Endothelial cell of umbilical vein (primary cell): Measurements from ENCODE around the gene ATP6V0E2. TPM values are rescaled to one million over a fixed set of nuclear protein-coding genes. Genes with fewer than 3 reads are reported as not detected.

ENCODE experiments used
- BruUV-seq: library from RNA; stranded (reverse); fragments of 400-500 nt; replicated peaks from 2 replicates; lab custom pipeline; 2021; lab: Mats Ljungman, UMichigan
- CTCF ChIA-PET: fragments of 300-600, 350-600 bp; sonication (Branson Sonifier 250); formaldehyde crosslinking; loops from one replicate; lab custom pipeline; 2021; ENCODE audit warnings: antibody characterized with exemption, inconsistent platforms; lab: Charles Lee
- POLR2A ChIA-PET: fragments of 300-600, 350-600 bp; sonication (Branson Sonifier 250); formaldehyde crosslinking; loops from one replicate; lab custom pipeline; 2021; ENCODE audit warnings: antibody characterized with exemption, inconsistent platforms; lab: Charles Lee
- DNase-seq: peaks from one replicate; pipeline ENCODE4 v3.0.0-alpha.2; 2011; ENCODE audit warnings: low read depth, low spot score
- FAIRE-seq: peaks from 2 replicates; lab custom pipeline; 2011; peaks lifted over from hg19 to GRCh38; lab: Jason Lieb, UNC
- H2AFZ ChIP-seq: 2 replicates; pipeline ENCODE4 v1.6.0; 2012; ENCODE audit warnings: low read depth, low read length, control low read depth, inconsistent platforms
- H3K27ac ChIP-seq: 2 replicates; pipeline ENCODE4 v1.5.1; 2011; ENCODE audit warnings: low read depth, mild to moderate bottlenecking, control low read depth, low read length, moderate library complexity; ENCODE audit not compliant: insufficient read depth
- H3K27me3 ChIP-seq, 2 experiments: 2 replicates each; pipeline versions ENCODE4 v1.6.0 to v1.6.1; 2011; ENCODE audit warnings: low read length in 2 of 2, mixed read lengths in 1 of 2; ENCODE audit not compliant: control insufficient read depth in 2 of 2, insufficient read depth in 2 of 2
- H3K36me3 ChIP-seq, 2 experiments: 2 replicates in 1 of 2; 3 replicates in 1 of 2; pipeline ENCODE4 v1.5.1; 2011; ENCODE audit warnings: low read length in 2 of 2, mild to moderate bottlenecking in 1 of 2, moderate library complexity in 1 of 2; ENCODE audit not compliant: control insufficient read depth in 2 of 2, insufficient read depth in 2 of 2; ENCODE audit errors: extremely low read depth in 1 of 2
- H3K4me1 ChIP-seq: 3 replicates; pipeline ENCODE4 v1.5.1; 2011; ENCODE audit warnings: mild to moderate bottlenecking, low read length; ENCODE audit not compliant: control insufficient read depth, insufficient read depth; ENCODE audit errors: extremely low read depth
- H3K4me2 ChIP-seq: 2 replicates; pipeline ENCODE4 v1.6.1; 2011; ENCODE audit warnings: low read length, control low read depth, mixed read lengths; ENCODE audit not compliant: insufficient read depth
- H3K4me3 ChIP-seq, 3 experiments: fragments of 200-600 bp in 1 of 3; sonication (generic), shearing (Covaris generic) in 1 of 3; replicated peaks in 1 of 3; 2 replicates each; pipeline ENCODE4 v1.5.1; 2011 to 2016; ENCODE audit warnings: control low read depth in 3 of 3, low read length in 3 of 3, mild to moderate bottlenecking in 2 of 3, inconsistent platforms in 1 of 3, low read depth in 1 of 3, moderate library complexity in 1 of 3; ENCODE audit not compliant: insufficient read depth in 1 of 3
- H3K79me2 ChIP-seq: 2 replicates; pipeline ENCODE4 v1.6.0; 2012; ENCODE audit warnings: low read length, inconsistent platforms; ENCODE audit not compliant: control insufficient read depth, insufficient read depth
- H3K9ac ChIP-seq: replicated peaks from 2 replicates; pipeline ENCODE3; 2011; ENCODE audit warnings: low read length, control low read depth; ENCODE audit not compliant: insufficient read depth; ENCODE audit errors: extremely low read depth
- H3K9me1 ChIP-seq: replicated peaks from 3 replicates; pipeline ENCODE4 v1.6.0; 2011; ENCODE audit warnings: mild to moderate bottlenecking, low read length; ENCODE audit not compliant: control insufficient read depth, insufficient read depth; ENCODE audit errors: extremely low read depth
- H3K9me3 ChIP-seq: replicated peaks from 2 replicates; pipeline ENCODE4 v1.5.1; 2012; ENCODE audit warnings: low read length, inconsistent platforms; ENCODE audit not compliant: control insufficient read depth, insufficient read depth
- H4K20me1 ChIP-seq: replicated peaks from 2 replicates; pipeline ENCODE3; 2011; ENCODE audit warnings: mild to moderate bottlenecking, low read length; ENCODE audit not compliant: control insufficient read depth, insufficient read depth; ENCODE audit errors: extremely low read depth
- EZH2 ChIP-seq: IDR thresholded peaks from 2 replicates; pipeline ENCODE4 v1.6.1; 2012; ENCODE audit warnings: borderline replicate concordance, low read depth, mild to moderate bottlenecking, moderate library complexity, low read length, inconsistent platforms; ENCODE audit not compliant: severe bottlenecking
- FOS ChIP-seq: IDR thresholded peaks from 2 replicates; pipeline ENCODE4 v1.6.1; 2011; ENCODE audit warnings: mild to moderate bottlenecking, low read length, moderate library complexity, borderline replicate concordance; ENCODE audit not compliant: insufficient read depth
- GATA2 ChIP-seq: IDR thresholded peaks from 2 replicates; pipeline ENCODE4 v1.7.0; 2011; ENCODE audit warnings: low read depth, mild to moderate bottlenecking, moderate library complexity, mixed read lengths, low read length; ENCODE audit not compliant: insufficient read length, insufficient read depth
- JUN ChIP-seq: IDR thresholded peaks from 2 replicates; pipeline ENCODE4 v1.6.1; 2011; ENCODE audit warnings: borderline replicate concordance, low read depth; ENCODE audit not compliant: insufficient read length, insufficient read depth
- MYC ChIP-seq: IDR thresholded peaks from one replicate; pipeline ENCODE4 v1.6.1; 2011; ENCODE audit warnings: mild to moderate bottlenecking, low read depth, low read length
- POLR2A ChIP-seq: IDR thresholded peaks from 2 replicates; pipeline ENCODE4 v1.6.1; 2012; ENCODE audit warnings: low read depth, mild to moderate bottlenecking, control low read depth, low read length
- POLR2AphosphoS5 ChIP-seq: IDR thresholded peaks from 2 replicates; pipeline ENCODE4 v1.6.1; 2012; ENCODE audit warnings: low read depth, mild to moderate bottlenecking, control low read depth, low read length, moderate library complexity; ENCODE audit not compliant: insufficient read depth
- dilution Hi-C: fragments of 300-500 bp; cut with MboI; formaldehyde crosslinking; loops from one replicate; pipeline ENCODE4 v1.15.0; 2019; ENCODE audit warnings: low sequenced_read_pairs; ENCODE audit not compliant: extremely low pct_ligation_motif_present
- intact Hi-C: fragments of 100-400 bp; cut with micrococcal nuclease; formaldehyde crosslinking; loops from one replicate; pipeline ENCODE4 v1.10.0; 2022
- polyA plus RNA-seq, 4 experiments: library from polyadenylated mRNA; depleted of rRNA in 3 of 4; stranded (reverse) in 3 of 4; unstranded in 1 of 4; fragments of >200 nt; gene quantifications; 2 replicates each; pipeline versions ENCODE4 v1.2.1 to v1.2.3, GENCODE V29; 2011 to 2012; ENCODE audit warnings: missing spikeins in 1 of 4
- total RNA-seq: library from RNA; stranded (reverse); gene quantifications from 2 replicates; pipeline ENCODE4 v1.2.3, GENCODE V29; 2021
- TF ChIP-seq, protein P1 (sequence below), 2 donors: IDR thresholded peaks; 1 replicate in 1 of 2; 2 replicates in 1 of 2; pipeline ENCODE4 v1.5.1; 2011; ENCODE audit warnings: low read length in 2 of 2, mild to moderate bottlenecking in 2 of 2, moderate library complexity in 2 of 2, control low read depth in 1 of 2, inconsistent platforms in 1 of 2, low read depth in 1 of 2; ENCODE audit not compliant: insufficient read depth in 1 of 2; ENCODE audit errors: extremely low read depth in 1 of 2
- TF ChIP-seq, protein P2 (sequence below): IDR thresholded peaks from 2 replicates; pipeline ENCODE4 v1.6.1; 2011; ENCODE audit not compliant: insufficient read depth, insufficient read length

Gene ATP6V0E2
- total and polyA plus RNA-seq, 2 donors (not counting 3 experiments of a cell fraction or from before 2014, with no cell fraction given) = 27.8 to 36.8 TPM

DNA sequence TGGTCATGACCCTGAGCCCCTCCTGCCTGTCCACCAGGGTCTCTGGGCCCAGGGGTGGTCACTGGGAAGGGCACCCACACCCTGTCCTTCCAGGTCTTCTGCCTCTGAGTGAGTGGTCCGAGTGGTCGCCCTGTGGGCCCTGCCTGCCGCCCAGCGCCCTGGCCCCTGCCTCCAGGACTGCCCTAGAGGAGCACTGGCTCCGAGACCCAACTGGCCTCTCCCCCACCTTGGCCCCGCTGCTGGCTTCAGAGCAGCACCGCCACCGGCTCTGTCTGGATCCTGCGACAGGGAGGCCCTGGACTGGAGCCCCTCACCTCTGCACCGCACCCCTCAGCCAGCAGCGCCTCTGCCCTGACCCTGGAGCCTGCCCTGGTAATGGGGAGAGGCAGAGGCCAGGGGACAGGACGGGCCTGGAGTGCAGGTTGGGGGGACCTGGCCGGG lies 49.4 kb upstream of the ATP6V0E2 start:
- Histone ChIP-seq H4K20me1 (no peaks in the 10 kb centered on the region), H3K4me2 (no peak overlapping the region), H2AFZ (no peak overlapping the region), H3K27me3 (no peaks in the 10 kb centered on the region), H3K4me1 (no peaks in the 10 kb centered on the region), H3K36me3 (no peaks in the 10 kb centered on the region), H3K27ac (no peak overlapping the region), H3K79me2 (no peaks in the 10 kb centered on the region), H3K4me3 (no peak overlapping the region), H3K9me3 (no peaks in the 10 kb centered on the region), H3K9ac (no peak overlapping the region), H3K9me1 (no peaks in the 10 kb centered on the region)
- FAIRE-seq (no peak), DNase-seq (no peak)
- ChIA-PET CTCF (no interaction called here), POLR2A (no interaction called here)
- TF ChIP-seq JUN (no peak), FOS (no peak), GATA2 (no peak), POLR2A (no peak), POLR2AphosphoS5 (no peak), MYC (no peak), EZH2 (no peak)
- TF ChIP-seq, protein P1, sequence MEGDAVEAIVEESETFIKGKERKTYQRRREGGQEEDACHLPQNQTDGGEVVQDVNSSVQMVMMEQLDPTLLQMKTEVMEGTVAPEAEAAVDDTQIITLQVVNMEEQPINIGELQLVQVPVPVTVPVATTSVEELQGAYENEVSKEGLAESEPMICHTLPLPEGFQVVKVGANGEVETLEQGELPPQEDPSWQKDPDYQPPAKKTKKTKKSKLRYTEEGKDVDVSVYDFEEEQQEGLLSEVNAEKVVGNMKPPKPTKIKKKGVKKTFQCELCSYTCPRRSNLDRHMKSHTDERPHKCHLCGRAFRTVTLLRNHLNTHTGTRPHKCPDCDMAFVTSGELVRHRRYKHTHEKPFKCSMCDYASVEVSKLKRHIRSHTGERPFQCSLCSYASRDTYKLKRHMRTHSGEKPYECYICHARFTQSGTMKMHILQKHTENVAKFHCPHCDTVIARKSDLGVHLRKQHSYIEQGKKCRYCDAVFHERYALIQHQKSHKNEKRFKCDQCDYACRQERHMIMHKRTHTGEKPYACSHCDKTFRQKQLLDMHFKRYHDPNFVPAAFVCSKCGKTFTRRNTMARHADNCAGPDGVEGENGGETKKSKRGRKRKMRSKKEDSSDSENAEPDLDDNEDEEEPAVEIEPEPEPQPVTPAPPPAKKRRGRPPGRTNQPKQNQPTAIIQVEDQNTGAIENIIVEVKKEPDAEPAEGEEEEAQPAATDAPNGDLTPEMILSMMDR (IDR thresholded peaks at IDR 0.05; ENCODE audit: extremely low read depth in 1 of 2, insufficient read depth in 1 of 2, low read depth in 1 of 2, low read length in 2 of 2) = no peak
- TF ChIP-seq, protein P2, sequence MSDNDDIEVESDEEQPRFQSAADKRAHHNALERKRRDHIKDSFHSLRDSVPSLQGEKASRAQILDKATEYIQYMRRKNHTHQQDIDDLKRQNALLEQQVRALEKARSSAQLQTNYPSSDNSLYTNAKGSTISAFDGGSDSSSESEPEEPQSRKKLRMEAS = no peak
- no TSS peak for BruUV-seq
- intact Hi-C loops = no loop called here
- dilution Hi-C loops = no loop called here
